Stimulated activated memory B cell treated with anti-CD40 and anti-IgM and Interleukin-4, amounts not matched to agents 10 μg/mL and 1 μg/mL and 100 μg/mL, for 72 hours (primary cell): Measurements from ENCODE around the gene ENDOU.
A peak's percentile ranks its signal among the peaks of the same experiment; 100 is the strongest.

ENCODE experiments used
- ATAC-seq: fragments of 150-1000 bp; cut with Tn5 transposase; 2 replicates; pipeline ENCODE4 v1.10.0; 2021
- H3K27ac Mint-ChIP-seq: one replicate; pipeline ENCODE4 v1.8.0; 2022; ENCODE audit warnings: mild to moderate bottlenecking, mixed read lengths
- H3K27me3 Mint-ChIP-seq: one replicate; pipeline ENCODE4 v1.8.0; 2022; ENCODE audit warnings: mixed read lengths
- H3K36me3 Mint-ChIP-seq: one replicate; pipeline ENCODE4 v1.8.0; 2022; ENCODE audit warnings: mixed read lengths
- H3K4me1 Mint-ChIP-seq: one replicate; pipeline ENCODE4 v1.8.0; 2022; ENCODE audit warnings: mixed read lengths
- H3K4me3 Mint-ChIP-seq: one replicate; pipeline ENCODE4 v1.8.0; 2022; ENCODE audit warnings: mild to moderate bottlenecking, moderate library complexity, mixed read lengths
- H3K9me3 Mint-ChIP-seq: one replicate; pipeline ENCODE4 v1.8.0; 2022; ENCODE audit warnings: mixed read lengths

ENDOU gene, protein sequence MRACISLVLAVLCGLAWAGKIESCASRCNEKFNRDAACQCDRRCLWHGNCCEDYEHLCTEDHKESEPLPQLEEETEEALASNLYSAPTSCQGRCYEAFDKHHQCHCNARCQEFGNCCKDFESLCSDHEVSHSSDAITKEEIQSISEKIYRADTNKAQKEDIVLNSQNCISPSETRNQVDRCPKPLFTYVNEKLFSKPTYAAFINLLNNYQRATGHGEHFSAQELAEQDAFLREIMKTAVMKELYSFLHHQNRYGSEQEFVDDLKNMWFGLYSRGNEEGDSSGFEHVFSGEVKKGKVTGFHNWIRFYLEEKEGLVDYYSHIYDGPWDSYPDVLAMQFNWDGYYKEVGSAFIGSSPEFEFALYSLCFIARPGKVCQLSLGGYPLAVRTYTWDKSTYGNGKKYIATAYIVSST

GRCh38 chr12:47725091-47725772, at the start of gene ENDOU:
TSS of gene ENDOU (minus strand) at chr12:47725490. CDS start at chr12:47725413, 77 bp downstream.
- Mint-ChIP-seq H3K4me3 (no peak within 1 kb of the TSS), H3K9me3 (no peaks in the 10 kb centered on the region), H3K36me3 (peaks cover 39% of the 10 kb centered on the region), H3K4me1 (peaks cover 38% of the 10 kb centered on the region), H3K27ac (peak within 1 kb of the TSS; percentile 50), H3K27me3 (no peaks in the 10 kb centered on the region)
- ATAC-seq = no peak

DNA sequence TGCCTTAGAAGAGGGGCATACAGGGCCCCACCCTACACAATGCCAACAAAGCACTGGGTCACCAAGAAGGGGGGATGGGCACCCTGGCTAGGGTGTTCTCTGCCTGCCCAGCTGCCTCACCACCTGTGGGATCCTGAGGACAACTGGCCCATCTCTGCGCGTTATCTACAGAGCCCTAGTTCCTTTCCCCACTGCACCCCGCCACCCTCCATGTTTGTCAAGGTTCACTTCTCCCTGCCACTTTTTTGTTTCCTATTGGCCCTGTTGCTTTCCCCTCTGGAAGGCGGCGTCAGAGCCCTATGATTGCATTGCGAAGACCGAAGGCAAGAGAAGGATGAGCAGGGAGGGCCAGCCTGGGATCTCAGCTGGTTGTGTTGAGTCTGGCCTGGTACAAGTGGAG, 49.4 kb upstream of the ENDOU start:
- ATAC-seq = no peak
- H3K4me3 Mint-ChIP-seq = peak overlapping the region; percentile 85

GRCh38 chr12:47773858-47774580, 48.7 kb upstream of the ENDOU start:
- Mint-ChIP-seq H3K9me3 (no peaks in the 10 kb centered on the region), H3K27me3 (no peaks in the 10 kb centered on the region), H3K27ac (peak overlapping the region; percentile 83), H3K36me3 (no peaks in the 10 kb centered on the region), H3K4me1 (peaks cover 53% of the 10 kb centered on the region), H3K4me3 (peak overlapping the region; percentile 85)
- no peak for ATAC-seq

More for the DNA sequence above, 49.4 kb upstream of the ENDOU start:
- H3K36me3 Mint-ChIP-seq = no peaks in the 10 kb centered on the region
- H3K27ac Mint-ChIP-seq = peak overlapping the region; percentile 58
- H3K9me3 Mint-ChIP-seq = no peaks in the 10 kb centered on the region
- H3K4me1 Mint-ChIP-seq = peaks cover 60% of the 10 kb centered on the region
- H3K27me3 Mint-ChIP-seq = no peaks in the 10 kb centered on the region

- no peaks in the 10 kb centered on the region for H3K27me3 Mint-ChIP-seq
- peak; percentile 89 for ATAC-seq
- no peaks in the 10 kb centered on the region for H3K9me3 Mint-ChIP-seq
These were observed 48.0 kb upstream of the ENDOU start, which contains the start of gene SLC48A1 for GRCh38 chr12:47773062-47773857. TSS of gene SLC48A1 (plus strand) at chr12:47773238. CDS start at chr12:47773305, 67 bp downstream.

DNA sequence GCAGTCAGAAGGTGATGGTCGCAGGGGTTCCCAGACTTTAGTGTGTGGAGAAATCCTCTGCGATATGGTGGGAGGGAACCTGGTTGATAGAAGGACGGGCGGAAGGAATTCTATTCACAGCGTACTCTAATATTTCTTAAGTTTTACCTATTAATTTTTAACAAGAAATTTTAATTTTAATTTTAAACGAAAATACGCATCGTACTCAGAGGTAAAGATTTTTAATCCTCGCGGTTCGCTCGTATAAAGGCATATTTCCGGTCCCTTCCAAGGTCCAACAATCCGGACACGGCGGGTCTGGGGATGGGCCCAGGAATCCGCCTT, 47.4 kb upstream of the ENDOU start:
- H3K27ac Mint-ChIP-seq = peak overlapping the region; percentile 61
- H3K4me3 Mint-ChIP-seq = peak overlapping the region; percentile 79
- no peaks in the 10 kb centered on the region for H3K27me3 Mint-ChIP-seq
- H3K4me1 Mint-ChIP-seq = peaks cover 46% of the 10 kb centered on the region
- H3K36me3 Mint-ChIP-seq = no peaks in the 10 kb centered on the region
- no peak for ATAC-seq
- H3K9me3 Mint-ChIP-seq = no peaks in the 10 kb centered on the region

More at GRCh38 chr12:47773062-47773857, 48.0 kb upstream of the ENDOU start, which contains the start of gene SLC48A1:
- H3K4me3 Mint-ChIP-seq = peak within 1 kb of the TSS; percentile 85
- peak within 1 kb of the TSS; percentile 83 for H3K27ac Mint-ChIP-seq
- no peaks in the 10 kb centered on the region for H3K36me3 Mint-ChIP-seq
- peaks cover 51% of the 10 kb centered on the region for H3K4me1 Mint-ChIP-seq

- Mint-ChIP-seq H3K27ac (peak overlapping the region; percentile 61), H3K36me3 (no peaks in the 10 kb centered on the region), H3K9me3 (no peaks in the 10 kb centered on the region), H3K27me3 (no peaks in the 10 kb centered on the region), H3K4me1 (peaks cover 41% of the 10 kb centered on the region), H3K4me3 (peak overlapping the region; percentile 79)
- no peak for ATAC-seq
These were observed 46.9 kb upstream of the ENDOU start for GRCh38 chr12:47772094-47772660.

- H3K4me3 Mint-ChIP-seq = no peak overlapping the region
- no peak for ATAC-seq
- no peaks in the 10 kb centered on the region for H3K27me3 Mint-ChIP-seq
- H3K27ac Mint-ChIP-seq = no peak overlapping the region
- H3K9me3 Mint-ChIP-seq = no peaks in the 10 kb centered on the region
- H3K36me3 Mint-ChIP-seq = no peaks in the 10 kb centered on the region
- peaks cover 33% of the 10 kb centered on the region for H3K4me1 Mint-ChIP-seq
These were observed 46.0 kb upstream of the ENDOU start for GRCh38 chr12:47771304-47771703.

DNA sequence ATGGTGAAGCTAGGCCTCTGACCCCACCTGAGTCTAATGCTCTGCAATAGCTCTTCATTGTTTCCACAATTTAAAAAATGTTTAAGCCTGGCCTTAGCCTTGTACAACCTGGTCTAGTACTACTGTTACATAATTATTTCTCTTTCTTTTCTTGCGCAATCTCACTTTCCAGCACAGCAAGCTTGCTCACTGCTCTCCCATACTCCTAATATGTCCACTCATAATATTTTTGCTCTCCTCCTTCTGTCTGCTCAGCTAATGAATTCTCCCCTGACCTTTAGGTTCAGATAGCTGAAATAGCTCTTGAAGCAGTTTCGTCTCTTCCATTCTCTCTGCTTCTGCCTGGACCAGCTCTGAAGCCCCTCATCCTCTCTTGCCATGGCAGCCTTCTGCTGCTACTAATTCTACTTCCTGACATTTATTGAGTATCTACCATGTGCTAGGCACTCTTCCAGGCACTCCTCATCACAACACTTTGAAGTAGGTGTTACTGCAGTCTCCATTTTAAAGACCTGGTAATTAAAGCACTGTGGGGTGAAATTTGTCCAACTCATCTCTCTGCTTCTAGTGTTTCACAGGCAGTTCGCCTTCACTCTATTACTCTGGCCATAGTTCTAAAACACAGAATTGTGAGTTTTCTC, 44.9 kb upstream of the ENDOU start:
- no peak overlapping the region for H3K4me3 Mint-ChIP-seq
- no peaks in the 10 kb centered on the region for H3K9me3 Mint-ChIP-seq
- no peak for ATAC-seq
- H3K36me3 Mint-ChIP-seq = no peaks in the 10 kb centered on the region
- H3K4me1 Mint-ChIP-seq = peaks cover 22% of the 10 kb centered on the region
- no peaks in the 10 kb centered on the region for H3K27me3 Mint-ChIP-seq
- no peak overlapping the region for H3K27ac Mint-ChIP-seq

- Mint-ChIP-seq H3K4me1 (peaks cover 17% of the 10 kb centered on the region), H3K4me3 (no peak overlapping the region), H3K36me3 (no peaks in the 10 kb centered on the region), H3K27ac (no peak overlapping the region), H3K9me3 (no peaks in the 10 kb centered on the region), H3K27me3 (no peaks in the 10 kb centered on the region)
- no peak for ATAC-seq
These were observed 44.2 kb upstream of the ENDOU start for GRCh38 chr12:47769234-47770085.

DNA sequence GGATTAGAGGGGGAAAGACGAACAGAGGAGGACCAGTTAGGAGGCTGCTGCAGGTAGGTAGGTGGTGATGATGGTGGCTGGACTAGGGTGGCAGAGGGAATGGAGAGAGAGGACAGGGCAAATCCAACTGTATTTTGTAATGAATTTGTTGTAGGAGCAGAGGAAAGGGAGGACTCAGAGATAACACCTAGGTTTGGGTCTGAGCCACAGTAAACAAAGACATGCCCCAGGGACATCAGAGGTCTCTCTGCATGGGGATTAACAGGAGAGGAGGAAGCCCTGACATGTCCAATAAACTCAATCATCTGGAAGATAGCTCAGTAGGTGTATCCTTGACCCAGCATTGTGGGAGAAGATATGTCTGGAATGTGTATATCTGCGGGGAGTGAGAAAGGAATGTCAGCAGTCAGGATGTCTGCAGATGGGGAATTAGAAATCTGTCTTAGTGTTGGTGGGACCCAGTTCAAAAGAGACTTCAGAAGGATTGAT, 43.1 kb upstream of the ENDOU start:
- Mint-ChIP-seq H3K27ac (no peak overlapping the region), H3K9me3 (no peaks in the 10 kb centered on the region), H3K36me3 (no peaks in the 10 kb centered on the region), H3K4me1 (peaks cover 18% of the 10 kb centered on the region), H3K4me3 (no peak overlapping the region), H3K27me3 (no peaks in the 10 kb centered on the region)
- ATAC-seq = no peak

DNA sequence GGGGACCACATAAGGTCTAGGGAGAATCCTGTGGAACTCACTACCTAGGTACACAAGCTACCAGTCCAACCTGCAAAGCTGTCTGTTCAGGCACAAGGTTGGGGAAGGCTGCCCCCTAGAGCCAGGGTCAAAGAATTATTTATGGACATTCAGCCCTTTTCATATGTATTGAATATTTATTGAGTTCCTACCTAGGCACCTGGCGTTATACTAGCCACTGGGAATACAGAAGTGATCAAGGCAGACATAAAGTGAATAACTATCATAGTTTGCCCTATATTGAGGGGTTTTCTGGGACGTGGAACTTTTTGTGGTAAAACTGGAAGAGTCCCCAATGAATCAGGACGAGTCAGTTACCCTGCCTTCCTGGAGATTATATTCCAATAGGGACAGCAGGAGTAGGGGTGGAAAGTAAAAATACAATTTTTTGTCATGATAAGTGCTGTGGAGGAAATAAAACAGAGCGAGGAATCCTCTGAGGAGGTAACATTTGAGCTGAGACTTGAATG, 42.0 kb upstream of the ENDOU start:
- Mint-ChIP-seq H3K4me1 (peaks cover 13% of the 10 kb centered on the region), H3K9me3 (no peaks in the 10 kb centered on the region), H3K36me3 (no peaks in the 10 kb centered on the region), H3K4me3 (no peak overlapping the region), H3K27ac (no peak overlapping the region), H3K27me3 (no peaks in the 10 kb centered on the region)
- ATAC-seq = peak; percentile 75

DNA sequence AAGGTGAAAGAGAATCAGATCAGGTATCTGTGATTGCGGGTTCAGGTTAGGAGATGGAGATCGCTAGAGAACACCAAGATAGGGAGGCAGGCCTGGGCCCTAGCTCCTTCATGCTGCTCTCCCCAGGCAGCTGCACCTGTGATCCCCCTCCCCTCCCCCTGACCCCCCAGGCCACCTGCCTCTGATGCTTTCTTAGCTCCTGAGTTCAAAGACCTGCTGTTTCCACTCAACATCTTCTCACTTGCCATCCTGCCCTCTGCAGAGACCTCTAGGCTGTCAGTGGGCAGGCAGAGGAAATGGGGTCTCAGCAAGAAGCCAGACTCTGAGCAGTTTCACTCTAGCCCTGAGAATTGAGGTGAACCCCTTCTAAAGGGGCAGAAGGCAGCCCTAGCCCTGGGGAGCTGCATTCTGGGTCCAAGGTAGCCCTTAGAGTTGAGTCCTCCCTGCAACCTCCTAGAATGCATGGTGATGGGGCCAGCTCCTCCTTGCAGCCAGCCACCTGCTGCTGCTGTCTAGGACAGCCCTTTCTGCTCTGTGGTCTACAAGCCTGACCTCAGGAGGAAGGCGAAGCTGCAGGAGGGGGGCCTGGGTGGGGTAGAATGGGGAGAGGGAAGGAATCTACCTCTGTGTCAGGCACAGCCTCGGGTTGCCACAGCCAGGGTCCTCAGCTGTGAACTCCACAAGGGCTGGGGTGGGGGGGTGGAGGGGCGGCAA, 41.4 kb upstream of the ENDOU start:
- Mint-ChIP-seq H3K4me1 (peaks cover 12% of the 10 kb centered on the region), H3K9me3 (no peaks in the 10 kb centered on the region), H3K4me3 (no peak overlapping the region), H3K36me3 (no peaks in the 10 kb centered on the region), H3K27ac (no peak overlapping the region), H3K27me3 (no peaks in the 10 kb centered on the region)
- ATAC-seq = no peak
